Neural progenitor cell (in vitro differentiated cells): ENCODE measurements around the gene EGFR. TPM values are rescaled to one million over a fixed set of nuclear protein-coding genes. Genes with fewer than 3 reads are reported as not detected.

Experiments
- DNase-seq: peaks from one replicate; pipeline ENCODE4 v3.0.0-alpha.2; 2016; ENCODE audit warnings: low spot score
- H2AFZ ChIP-seq: fragments of 200-600 bp; sonication (generic); replicated peaks from 2 replicates; pipeline ENCODE4 v1.6.1; 2016; ENCODE audit warnings: antibody characterized with exemption
- H3F3A ChIP-seq: fragments of 200-600 bp; sonication (generic); 2 replicates; pipeline ENCODE4 v1.6.1; 2016; ENCODE audit warnings: antibody characterized with exemption, low read depth
- H3K27ac ChIP-seq: fragments of 200-600 bp; sonication (generic); 2 replicates; pipeline ENCODE4 v1.5.1; 2016; ENCODE audit warnings: mild to moderate bottlenecking
- H3K27me3 ChIP-seq: fragments of 200-600 bp; sonication (generic); 2 replicates; pipeline ENCODE4 v1.6.1; 2016; ENCODE audit warnings: mild to moderate bottlenecking, moderate library complexity
- H3K36me3 ChIP-seq: fragments of 200-600 bp; sonication (generic); 2 replicates; pipeline ENCODE4 v1.5.1; 2016
- H3K4me1 ChIP-seq: fragments of 200-600 bp; sonication (generic); 2 replicates; pipeline ENCODE4 v1.6.1; 2016; ENCODE audit warnings: mixed run types
- H3K4me2 ChIP-seq: fragments of 200-600 bp; sonication (generic); 2 replicates; pipeline ENCODE4 v1.6.1; 2016
- H3K4me3 ChIP-seq: fragments of 200-600 bp; sonication (generic); 2 replicates; pipeline ENCODE4 v1.5.1; 2016
- H3K79me2 ChIP-seq: fragments of 200-600 bp; sonication (generic); 2 replicates; pipeline ENCODE4 v1.6.1; 2016; ENCODE audit warnings: low read depth
- H3K9ac ChIP-seq: fragments of 200-600 bp; sonication (generic); 2 replicates; pipeline ENCODE4 v1.6.1; 2016
- H3K9me3 ChIP-seq: fragments of 200-600 bp; sonication (generic); 2 replicates; pipeline ENCODE4 v1.5.1; 2016; ENCODE audit warnings: low read depth
- H4K20me1 ChIP-seq: fragments of 200-600 bp; sonication (generic); 2 replicates; pipeline ENCODE4 v1.6.1; 2016; ENCODE audit warnings: low read depth
- H3K27ac Mint-ChIP-seq: 3 replicates; pipeline ENCODE4 v1.8.0; 2021; ENCODE audit warnings: mixed read lengths
- H3K27me3 Mint-ChIP-seq: 2 replicates; pipeline ENCODE4 v1.8.0; 2022; ENCODE audit warnings: low read depth, mild to moderate bottlenecking, inconsistent platforms, moderate library complexity, mixed read lengths; ENCODE audit not compliant: insufficient read depth
- H3K36me3 Mint-ChIP-seq: 3 replicates; pipeline ENCODE4 v1.8.0; 2021; ENCODE audit warnings: mixed read lengths
- H3K4me1 Mint-ChIP-seq: 3 replicates; pipeline ENCODE4 v1.8.0; 2021; ENCODE audit warnings: mixed read lengths
- H3K4me3 Mint-ChIP-seq: 3 replicates; pipeline ENCODE4 v1.8.0; 2021; ENCODE audit warnings: mild to moderate bottlenecking, moderate library complexity, mixed read lengths
- H3K9me3 Mint-ChIP-seq: 3 replicates; pipeline ENCODE4 v1.8.0; 2020; ENCODE audit warnings: mixed read lengths
- EZH2 ChIP-seq: fragments of 200-600 bp; sonication (generic); IDR thresholded peaks from 2 replicates; pipeline ENCODE4 v1.6.1; 2017; ENCODE audit warnings: antibody characterized with exemption, mild to moderate bottlenecking, moderate library complexity
- EZH2phosphoT487 ChIP-seq: fragments of 200-600 bp; sonication (generic); IDR thresholded peaks from 2 replicates; pipeline ENCODE4 v1.6.1; 2017; ENCODE audit warnings: antibody characterized with exemption
- total RNA-seq: library from RNA; depleted of rRNA; stranded (reverse); fragments of >200 nt; gene quantifications from 2 replicates; pipeline ENCODE4 v1.2.3, GENCODE V29; 2015; ENCODE audit warnings: low replicate concordance
- TF ChIP-seq, protein P1 (sequence below): fragments of 200-600 bp; sonication (generic); IDR thresholded peaks from 2 replicates; pipeline ENCODE4 v1.5.1; 2017; ENCODE audit warnings: antibody characterized with exemption, mild to moderate bottlenecking

EGFR gene
- total RNA-seq, 1 donor from 2014 or later = 4.6 TPM

DNA sequence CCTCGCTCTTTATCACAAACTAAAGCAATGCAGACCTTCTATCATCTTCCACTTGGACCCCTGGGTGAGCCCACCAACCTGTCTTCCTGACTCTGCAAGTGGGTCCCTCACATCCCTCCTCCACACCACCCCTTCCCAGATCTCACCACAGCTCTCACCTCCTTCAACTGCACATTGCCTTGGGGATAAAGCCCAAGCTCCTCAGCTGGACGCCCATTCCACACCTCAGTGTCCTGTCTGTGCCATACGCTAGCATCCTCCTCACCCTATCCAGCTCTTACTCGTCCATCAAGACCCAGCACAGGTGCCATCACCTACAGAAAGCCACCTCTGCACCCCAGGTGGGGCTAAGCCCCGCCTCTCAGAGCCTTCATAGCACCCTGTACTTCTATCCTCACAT, 205.3 kb downstream of the EGFR start:
- no peaks in the 10 kb centered on the region for H3F3A ChIP-seq
- H2AFZ ChIP-seq = no peak overlapping the region
- H3K9ac ChIP-seq = no peak overlapping the region
- no peak overlapping the region for H3K4me3 ChIP-seq
- no peak overlapping the region for H3K4me2 ChIP-seq
- no peaks in the 10 kb centered on the region for H4K20me1 ChIP-seq
- H3K27ac ChIP-seq = no peak overlapping the region
- H3K27me3 ChIP-seq = no peaks in the 10 kb centered on the region
- peaks cover 8% of the 10 kb centered on the region for H3K4me1 ChIP-seq
- TF ChIP-seq EZH2phosphoT487 = no peak
- TF ChIP-seq, protein P1, sequence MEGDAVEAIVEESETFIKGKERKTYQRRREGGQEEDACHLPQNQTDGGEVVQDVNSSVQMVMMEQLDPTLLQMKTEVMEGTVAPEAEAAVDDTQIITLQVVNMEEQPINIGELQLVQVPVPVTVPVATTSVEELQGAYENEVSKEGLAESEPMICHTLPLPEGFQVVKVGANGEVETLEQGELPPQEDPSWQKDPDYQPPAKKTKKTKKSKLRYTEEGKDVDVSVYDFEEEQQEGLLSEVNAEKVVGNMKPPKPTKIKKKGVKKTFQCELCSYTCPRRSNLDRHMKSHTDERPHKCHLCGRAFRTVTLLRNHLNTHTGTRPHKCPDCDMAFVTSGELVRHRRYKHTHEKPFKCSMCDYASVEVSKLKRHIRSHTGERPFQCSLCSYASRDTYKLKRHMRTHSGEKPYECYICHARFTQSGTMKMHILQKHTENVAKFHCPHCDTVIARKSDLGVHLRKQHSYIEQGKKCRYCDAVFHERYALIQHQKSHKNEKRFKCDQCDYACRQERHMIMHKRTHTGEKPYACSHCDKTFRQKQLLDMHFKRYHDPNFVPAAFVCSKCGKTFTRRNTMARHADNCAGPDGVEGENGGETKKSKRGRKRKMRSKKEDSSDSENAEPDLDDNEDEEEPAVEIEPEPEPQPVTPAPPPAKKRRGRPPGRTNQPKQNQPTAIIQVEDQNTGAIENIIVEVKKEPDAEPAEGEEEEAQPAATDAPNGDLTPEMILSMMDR = no peak
- no peak for TF ChIP-seq EZH2
- Mint-ChIP-seq H3K36me3 (peaks cover 3% of the 10 kb centered on the region), H3K9me3 (peaks cover 27% of the 10 kb centered on the region), H3K27me3 (no peaks in the 10 kb centered on the region), H3K27ac (peak overlapping the region; percentile 28), H3K4me3 (no peak overlapping the region), H3K4me1 (peaks cover 23% of the 10 kb centered on the region)
- DNase-seq = no peak
- no peaks in the 10 kb centered on the region for H3K79me2 ChIP-seq
- H3K9me3 ChIP-seq = no peaks in the 10 kb centered on the region
- H3K36me3 ChIP-seq = no peaks in the 10 kb centered on the region

DNA sequence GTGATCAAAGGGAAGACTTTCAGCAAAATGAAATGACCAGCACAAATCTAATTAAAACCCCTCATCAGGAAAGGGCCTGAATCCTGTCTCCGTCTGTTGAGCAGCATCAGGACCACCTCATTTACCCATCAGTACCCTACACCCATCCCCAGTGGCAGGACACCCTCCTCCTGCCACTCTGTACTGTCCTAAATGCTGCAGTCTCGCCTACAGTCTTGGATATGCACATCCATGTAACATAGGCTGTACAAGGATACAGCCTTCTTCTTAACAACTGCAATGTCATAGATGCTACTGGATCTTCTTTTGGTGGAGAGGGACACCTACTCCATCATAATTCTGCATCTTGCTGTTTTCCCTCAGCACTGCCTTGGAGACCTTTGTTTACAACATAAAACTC, 206.0 kb downstream of the EGFR start:
- H3K79me2 ChIP-seq = no peaks in the 10 kb centered on the region
- no peak overlapping the region for H3K9ac ChIP-seq
- H3K36me3 ChIP-seq = no peaks in the 10 kb centered on the region
- H4K20me1 ChIP-seq = no peaks in the 10 kb centered on the region
- H3K27ac Mint-ChIP-seq = no peak overlapping the region
- H2AFZ ChIP-seq = no peak overlapping the region
- peaks cover 8% of the 10 kb centered on the region for H3K4me1 ChIP-seq
- peaks cover 6% of the 10 kb centered on the region for H3K36me3 Mint-ChIP-seq
- H3K27ac ChIP-seq = no peak overlapping the region
- no peak overlapping the region for H3K4me3 ChIP-seq
- H3K9me3 ChIP-seq = no peaks in the 10 kb centered on the region
- H3K27me3 Mint-ChIP-seq = no peaks in the 10 kb centered on the region
- H3K4me3 Mint-ChIP-seq = no peak overlapping the region
- peaks cover 23% of the 10 kb centered on the region for H3K4me1 Mint-ChIP-seq
- H3K27me3 ChIP-seq = no peaks in the 10 kb centered on the region
- TF ChIP-seq, protein P1 = no peak
- TF ChIP-seq EZH2phosphoT487 (no peak), EZH2 (no peak)
- no peak overlapping the region for H3K4me2 ChIP-seq
- H3K9me3 Mint-ChIP-seq = peaks cover 32% of the 10 kb centered on the region
- no peak for DNase-seq
- no peaks in the 10 kb centered on the region for H3F3A ChIP-seq

DNA sequence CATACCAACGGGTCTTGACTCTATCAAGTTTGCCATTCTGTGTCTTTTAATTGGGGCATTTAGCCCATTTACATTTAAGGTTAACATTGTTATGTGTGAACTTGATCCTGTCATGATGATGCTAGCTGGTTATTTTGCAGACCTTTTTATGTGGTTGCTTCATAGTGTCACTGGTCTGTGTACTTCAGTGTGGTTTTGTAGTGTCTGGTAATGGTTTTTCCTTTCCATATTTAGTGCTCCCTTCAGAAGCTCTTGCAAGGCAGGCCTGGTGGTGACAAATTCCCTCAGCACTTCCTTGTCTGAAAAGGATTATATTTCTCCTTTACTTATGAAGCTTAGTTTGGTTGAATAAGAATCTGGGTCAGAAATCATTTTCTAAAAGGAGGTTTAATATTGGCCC, 211.2 kb downstream of the EGFR start:
- Histone ChIP-seq H3K4me2 (no peak overlapping the region), H3K27me3 (no peaks in the 10 kb centered on the region), H3K9me3 (no peaks in the 10 kb centered on the region), H2AFZ (no peak overlapping the region), H3K27ac (no peak overlapping the region), H3K36me3 (no peaks in the 10 kb centered on the region), H3K4me3 (no peak overlapping the region), H3K79me2 (no peaks in the 10 kb centered on the region), H4K20me1 (no peaks in the 10 kb centered on the region), H3F3A (no peaks in the 10 kb centered on the region), H3K9ac (no peak overlapping the region), H3K4me1 (no peaks in the 10 kb centered on the region)
- Mint-ChIP-seq H3K27me3 (peaks cover 2% of the 10 kb centered on the region), H3K4me3 (no peak overlapping the region), H3K9me3 (peaks cover 35% of the 10 kb centered on the region), H3K27ac (no peak overlapping the region), H3K4me1 (peaks cover 3% of the 10 kb centered on the region), H3K36me3 (peaks cover 6% of the 10 kb centered on the region)
- no peak for DNase-seq
- TF ChIP-seq EZH2 (no peak), EZH2phosphoT487 (no peak)
- TF ChIP-seq, protein P1 = no peak
